ENCODE measurements around the gene KCNMA1.

KCNMA1 gene

DNA sequence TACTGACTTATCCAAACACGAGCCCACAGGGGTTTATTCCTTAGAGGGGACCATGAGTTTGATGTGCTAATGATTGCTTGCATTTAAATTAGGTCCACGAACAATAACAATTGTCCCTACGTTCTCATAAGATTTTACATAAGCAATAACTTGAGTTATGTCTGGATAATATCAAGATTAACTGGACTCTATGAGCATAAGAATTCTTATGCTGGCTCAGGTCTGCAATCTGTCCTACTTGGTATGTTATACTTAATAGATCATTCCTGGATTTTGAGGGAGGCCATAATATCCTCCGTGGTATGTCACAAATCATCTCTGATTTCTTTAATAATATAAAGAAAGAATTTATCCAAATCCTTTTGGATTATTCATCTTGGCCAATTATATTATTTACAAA, 552.3 kb downstream of the KCNMA1 start:
- DNase-seq: no peak

GRCh38 chr10:77084431-77085144, 553.0 kb downstream of the KCNMA1 start:
- no peak for DNase-seq

GRCh38 chr10:77082601-77083252, 554.9 kb downstream of the KCNMA1 start:
- no peak for DNase-seq

GRCh38 chr10:77081481-77081891, 556.1 kb downstream of the KCNMA1 start:
- DNase-seq: no peak

DNA sequence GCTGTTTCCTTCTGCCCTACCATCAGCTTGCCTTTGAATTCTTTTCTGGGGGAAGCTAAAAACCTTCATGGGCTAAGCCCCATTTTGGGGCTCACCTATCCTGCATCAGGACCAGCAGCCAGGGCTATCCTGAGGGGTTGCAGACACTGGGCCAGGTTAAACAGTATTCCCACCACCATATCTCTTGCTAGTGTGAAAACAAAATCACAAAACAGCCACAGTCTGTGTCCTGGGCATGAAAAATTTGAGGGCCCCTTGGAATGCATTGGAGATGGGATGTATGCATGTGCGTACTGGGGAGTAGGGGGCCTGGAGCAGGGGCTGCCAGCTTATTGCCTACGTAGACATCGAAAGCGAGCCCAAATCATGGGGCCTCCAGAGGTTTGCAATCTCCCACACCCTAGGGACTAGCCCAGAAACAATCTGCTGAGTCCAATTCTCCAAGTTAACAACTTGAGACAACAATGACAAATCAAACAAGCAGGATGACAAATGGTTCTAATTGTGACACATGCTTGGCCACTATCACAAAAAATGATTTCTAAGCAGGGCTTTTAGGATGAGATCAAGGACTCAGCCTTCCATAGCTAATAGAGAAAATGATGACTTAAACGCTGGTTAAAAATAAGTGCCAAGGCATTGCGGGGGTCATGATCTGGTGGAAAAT, 557.1 kb downstream of the KCNMA1 start:
- no peak for DNase-seq

DNA sequence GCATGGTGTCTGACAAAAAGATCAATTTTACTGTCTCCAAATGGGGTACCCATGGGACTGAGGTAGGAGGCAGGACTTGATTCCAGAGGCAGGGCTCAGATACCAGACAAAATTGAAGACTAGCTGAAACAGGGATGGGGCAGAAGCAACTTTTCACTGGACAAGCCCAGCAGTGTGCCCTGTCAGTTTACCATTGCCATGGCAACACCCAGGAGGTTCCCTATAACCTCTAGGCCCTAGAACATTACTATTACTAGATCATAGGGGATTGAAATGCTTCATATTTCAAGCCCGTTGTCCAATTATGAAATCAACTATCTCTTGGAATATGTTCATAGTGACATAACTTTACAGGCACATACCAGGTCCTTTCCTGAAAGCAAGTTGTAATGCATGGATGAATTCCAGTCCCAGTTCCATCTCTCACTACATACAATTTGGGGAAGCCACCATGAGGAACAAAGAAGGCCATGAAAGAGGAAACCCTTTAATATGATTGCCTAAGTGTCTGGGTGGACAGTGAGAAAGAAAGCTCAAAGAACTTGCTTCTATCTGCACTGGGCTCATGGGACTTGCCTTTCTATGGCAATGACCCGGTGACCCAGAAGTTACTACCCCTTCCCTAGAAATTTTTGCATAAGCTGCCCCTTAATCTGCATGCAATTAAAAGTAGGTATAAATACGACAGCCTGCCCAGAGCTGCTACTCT, 557.9 kb downstream of the KCNMA1 start:
- no peak for DNase-seq

DNA sequence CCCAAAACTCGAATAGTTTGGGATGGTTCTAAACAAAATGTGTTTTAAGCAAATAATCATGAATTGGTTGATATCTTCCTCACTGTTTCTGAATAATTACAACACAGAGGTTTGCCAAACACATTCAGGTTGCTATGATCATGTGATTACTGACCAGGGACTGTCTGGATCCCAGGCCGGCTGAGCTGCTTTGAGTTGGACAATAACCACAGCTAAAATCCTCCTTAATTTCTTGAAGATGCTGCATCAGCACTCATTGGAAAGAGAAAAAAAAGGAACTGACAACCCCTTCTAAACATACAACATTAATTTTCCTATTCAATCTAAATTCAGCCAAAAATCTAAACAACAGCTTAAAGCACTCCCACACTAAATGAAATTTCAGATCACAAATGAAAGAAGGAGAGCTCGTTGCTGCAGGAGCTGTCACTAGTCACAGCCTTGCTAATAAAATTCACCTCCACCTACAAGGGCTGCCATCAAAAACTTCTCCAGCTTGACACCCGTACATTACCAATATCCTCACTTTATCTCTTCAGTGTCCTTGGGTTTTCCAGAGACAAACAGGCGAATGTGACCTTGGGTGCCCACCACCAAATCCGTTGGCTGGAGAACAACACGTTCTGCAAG, 560.2 kb downstream of the KCNMA1 start:
- DNase-seq: no peak

- DNase-seq: no peak
Measured at GRCh38 chr10:77075926-77076325, 561.7 kb downstream of the KCNMA1 start.

- DNase-seq: no peak
Measured at GRCh38 chr10:77074104-77074624, 563.4 kb downstream of the KCNMA1 start.

DNA sequence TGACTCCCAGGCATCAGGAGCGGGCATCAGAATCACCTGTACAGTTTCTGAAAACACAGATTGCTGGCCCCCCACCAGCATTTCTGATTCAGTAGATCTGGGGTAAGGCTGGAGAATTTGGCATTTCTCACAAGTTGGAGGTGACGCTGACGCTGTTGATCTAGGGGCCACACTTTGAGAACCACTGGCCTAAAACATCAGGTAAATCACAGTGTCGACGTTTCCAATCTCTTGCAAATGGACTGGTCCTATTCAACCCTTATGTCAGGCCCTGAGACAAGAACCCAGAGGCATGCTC, 564.0 kb downstream of the KCNMA1 start:
- no peak for DNase-seq

GRCh38 chr10:77072836-77073662, 564.6 kb downstream of the KCNMA1 start:
- no peak for DNase-seq

DNA sequence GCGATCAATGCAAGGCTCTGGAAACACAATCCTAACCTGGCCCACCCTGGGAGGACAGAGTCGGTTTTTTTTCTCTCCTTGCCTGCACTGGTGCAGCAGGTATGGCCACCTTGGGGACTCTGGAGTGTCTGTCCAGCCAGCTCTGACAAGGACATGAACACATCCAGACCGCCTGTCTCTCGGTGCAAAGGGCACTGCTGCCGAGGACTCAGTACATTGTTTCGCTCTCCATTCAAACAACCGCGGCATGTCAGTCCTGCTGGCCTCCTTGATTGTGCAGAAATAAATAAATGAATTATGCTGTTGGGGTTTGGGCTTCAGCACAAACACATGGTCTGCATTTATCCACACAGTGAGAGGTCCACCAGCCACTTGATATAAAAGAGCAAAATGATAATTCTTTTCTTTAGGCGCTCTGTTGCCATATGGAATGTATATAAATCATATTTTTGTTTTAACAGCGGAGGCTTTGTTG, 565.2 kb downstream of the KCNMA1 start:
- DNase-seq: no peak

GRCh38 chr10:77071956-77072355, 565.7 kb downstream of the KCNMA1 start:
- DNase-seq: no peak

DNA sequence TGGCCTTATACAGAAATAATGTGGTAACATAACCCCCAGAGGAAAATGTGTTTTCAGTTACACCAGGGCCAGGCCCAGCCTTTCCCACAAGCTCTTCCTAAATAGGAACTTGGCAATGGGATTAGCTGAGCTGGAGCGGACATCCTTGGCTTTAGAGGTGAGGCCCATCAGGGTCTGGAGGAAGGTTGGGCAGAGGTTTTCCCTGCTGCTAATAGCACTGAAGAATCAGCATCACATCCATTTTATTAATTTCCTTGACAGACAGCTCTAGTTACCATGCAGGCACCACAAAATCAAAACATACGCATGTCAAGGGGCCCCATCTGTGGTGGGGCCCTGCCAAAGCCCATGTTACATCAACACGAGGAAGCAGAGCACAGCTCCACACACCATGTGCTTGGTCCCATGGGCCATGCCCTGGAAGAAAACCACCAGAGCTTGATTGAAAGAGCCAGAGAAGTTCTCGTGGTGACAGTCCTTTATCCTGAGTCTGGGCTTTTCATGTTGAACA, 566.6 kb downstream of the KCNMA1 start:
- no peak for DNase-seq

- DNase-seq: no peak
Measured at GRCh38 chr10:77070346-77070745, 567.3 kb downstream of the KCNMA1 start.

DNA sequence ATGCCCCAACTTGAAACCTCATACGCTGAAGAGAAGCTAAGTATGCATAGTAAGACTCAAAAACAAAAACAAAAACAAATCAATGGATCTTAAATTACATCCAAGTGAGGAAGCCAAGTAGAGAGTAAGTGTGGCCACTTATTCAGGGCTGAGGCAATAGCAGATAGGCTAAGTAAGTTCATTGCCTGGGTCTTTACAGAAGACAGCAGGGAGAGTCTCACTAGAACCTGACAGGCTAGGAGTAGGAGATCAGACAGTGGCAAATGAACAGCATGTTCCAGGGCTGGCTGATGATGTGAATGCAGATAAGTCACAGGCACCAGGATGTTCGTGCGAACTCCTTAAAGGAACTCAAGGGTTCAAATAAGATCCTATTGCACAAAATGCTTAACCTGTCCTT, 568.6 kb downstream of the KCNMA1 start:
- no peak for DNase-seq

- no peak for DNase-seq
Measured at GRCh38 chr10:77068272-77068671, 569.3 kb downstream of the KCNMA1 start.

DNA sequence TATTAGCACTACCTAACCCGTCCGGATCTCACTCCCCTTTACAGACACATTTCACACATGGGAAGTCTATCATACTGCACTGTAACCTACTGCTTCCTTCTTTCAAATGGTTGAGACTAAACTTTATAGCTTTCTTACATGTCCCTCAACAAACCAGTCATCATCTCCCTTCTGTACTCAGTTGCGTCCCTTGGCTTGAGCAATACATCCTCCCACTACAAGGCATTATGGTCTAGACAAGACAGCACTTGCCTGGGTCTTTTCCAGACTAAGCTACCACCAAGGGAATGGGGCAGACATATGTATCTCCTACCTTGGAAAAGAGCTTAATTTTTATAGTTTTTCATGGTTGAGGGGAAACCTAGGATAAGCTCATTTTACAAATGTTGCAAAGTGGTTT, 575.2 kb downstream of the KCNMA1 start:
- DNase-seq: no peak

DNA sequence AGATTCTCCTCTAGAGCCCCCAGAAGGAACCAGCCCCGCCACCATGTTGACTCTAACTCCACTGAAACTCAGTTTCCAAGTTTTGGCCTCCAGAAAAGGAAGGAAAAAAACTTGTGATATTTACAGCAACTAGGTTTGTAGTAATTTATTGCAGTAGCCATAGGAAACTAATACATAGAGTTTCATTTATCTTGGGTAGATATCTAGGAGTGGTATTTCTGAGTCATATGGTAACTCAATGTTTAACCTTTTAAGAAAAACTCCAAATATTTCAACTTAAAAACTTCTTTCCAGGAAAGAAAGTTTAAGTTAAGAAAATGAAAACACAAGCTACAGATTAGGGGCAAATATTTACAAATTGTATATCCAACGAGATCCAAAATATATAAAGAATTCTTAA, 576.7 kb downstream of the KCNMA1 start:
- no peak for DNase-seq

DNA sequence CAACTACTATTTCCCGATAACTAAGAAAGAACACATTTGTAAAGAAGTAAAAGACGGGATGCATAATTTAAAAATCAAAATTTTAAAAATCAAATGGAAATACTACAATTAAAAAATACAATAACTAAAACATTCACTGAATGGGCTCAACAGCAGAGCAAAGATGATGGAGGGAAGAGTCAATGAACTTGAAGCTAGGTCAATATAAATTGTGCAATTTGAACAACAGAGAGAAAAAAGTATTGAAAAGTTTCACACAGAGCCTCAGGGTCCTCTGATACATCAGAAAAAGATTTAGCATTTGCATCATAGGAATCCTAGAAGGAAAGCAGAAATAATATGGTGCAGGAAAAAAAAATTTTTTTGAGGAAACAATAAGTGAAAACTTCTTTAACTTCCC, 581.0 kb downstream of the KCNMA1 start:
- no peak for DNase-seq

GRCh38 chr10:77052593-77052992, 585.0 kb downstream of the KCNMA1 start:
- no peak for DNase-seq

DNA sequence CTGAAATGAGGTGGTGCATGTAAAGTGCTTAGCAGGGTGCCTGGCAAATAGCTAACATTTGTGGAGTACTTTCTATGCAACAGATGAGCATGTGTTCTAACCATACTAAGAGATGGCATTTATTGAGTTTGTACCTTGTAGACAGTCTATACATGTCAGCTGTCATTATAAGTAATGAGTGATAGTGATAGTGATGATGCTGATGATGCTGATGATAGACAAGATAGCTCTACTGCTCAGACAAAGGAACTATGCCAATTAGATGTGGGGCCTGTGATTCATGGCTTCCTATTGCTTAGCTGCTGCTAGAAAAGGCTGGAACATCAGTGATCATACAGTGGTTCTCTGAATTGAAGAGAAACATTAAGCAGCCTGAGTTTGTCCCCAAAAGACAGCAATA, 585.8 kb downstream of the KCNMA1 start:
- no peak for DNase-seq
